GM20431 (cell line): ENCODE results near the gene PEPD.

Experiments
- in situ Hi-C: fragments of 300-500 bp; cut with MseI, MboI; formaldehyde crosslinking; loops from one replicate; pipeline ENCODE4 v1.15.0; 2020; ENCODE audit warnings: low sequenced_read_pairs; ENCODE audit not compliant: unreplicated experiment

The PEPD gene

DNA sequence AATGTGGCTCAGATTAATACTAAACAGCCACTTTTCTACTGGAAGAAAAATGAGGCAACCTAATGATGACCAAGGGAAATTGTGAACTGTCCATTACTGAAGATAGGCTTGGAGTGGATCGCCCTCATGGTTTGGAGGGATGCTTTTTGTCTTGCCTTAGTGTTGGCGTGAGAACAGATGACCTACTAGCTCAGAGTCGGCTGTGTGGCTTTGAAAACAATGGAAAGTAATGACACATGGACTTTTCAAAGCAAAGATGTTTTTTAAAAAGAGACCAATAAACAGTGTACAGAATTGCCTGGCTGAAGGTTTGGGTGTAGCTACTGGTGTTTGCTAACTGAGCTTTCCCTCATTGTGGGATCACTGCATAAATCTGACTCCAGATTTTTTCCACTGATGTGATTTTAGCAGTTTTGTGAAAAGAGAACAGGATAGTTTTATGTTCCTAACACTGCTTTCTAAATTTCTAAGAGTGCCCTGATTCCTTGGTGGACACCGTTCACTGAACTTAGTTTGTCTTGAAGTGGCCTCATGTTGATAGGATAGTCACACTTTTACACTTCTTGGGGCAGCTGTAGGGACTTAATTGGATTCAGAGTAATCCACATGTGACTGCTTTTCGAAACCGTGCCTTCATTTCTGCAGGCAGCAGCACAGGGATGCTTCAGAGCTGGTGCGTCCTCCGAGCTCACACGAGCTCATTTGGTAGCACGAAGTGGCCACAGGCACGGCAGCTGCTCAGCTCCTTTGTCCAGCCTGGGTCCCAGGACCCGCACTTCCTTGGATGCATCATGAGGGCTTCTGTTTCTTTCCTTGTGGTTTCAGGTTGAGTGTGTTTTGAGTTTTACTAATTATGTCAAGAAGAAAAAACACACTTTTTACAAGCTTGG lies 143.8 kb downstream of the PEPD start:
- in situ Hi-C loops, result no loop called here

DNA sequence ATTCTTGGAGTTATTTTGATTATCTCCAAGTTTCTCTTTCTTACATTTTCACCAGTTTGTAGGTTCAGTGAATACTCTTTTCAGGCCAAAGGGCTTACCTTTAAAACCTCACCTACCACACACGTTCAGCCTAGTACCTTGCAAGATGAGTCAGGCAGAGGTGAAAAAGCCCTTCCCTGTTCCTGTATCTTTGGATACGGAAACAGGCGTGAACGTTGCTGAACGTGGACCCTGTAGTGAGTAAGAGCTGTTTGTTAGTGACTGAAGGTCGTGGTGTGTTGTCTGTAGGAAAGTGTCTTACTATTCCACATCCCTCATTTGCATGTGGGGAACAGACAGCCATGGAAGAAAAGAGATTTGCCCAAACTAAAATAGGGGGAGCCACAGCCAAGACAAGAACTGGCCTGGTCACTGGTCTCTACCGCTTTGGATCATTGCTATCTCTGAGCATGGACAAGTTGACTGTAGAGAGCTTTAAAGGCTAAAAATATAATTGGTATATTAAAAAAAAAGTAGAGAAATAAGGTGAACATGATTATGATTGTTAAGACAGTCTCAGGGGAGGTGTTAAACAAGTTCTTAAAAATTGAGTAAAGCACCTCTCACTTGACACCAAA lies 144.5 kb downstream of the PEPD start:
- in situ Hi-C loops, result no loop called here

DNA sequence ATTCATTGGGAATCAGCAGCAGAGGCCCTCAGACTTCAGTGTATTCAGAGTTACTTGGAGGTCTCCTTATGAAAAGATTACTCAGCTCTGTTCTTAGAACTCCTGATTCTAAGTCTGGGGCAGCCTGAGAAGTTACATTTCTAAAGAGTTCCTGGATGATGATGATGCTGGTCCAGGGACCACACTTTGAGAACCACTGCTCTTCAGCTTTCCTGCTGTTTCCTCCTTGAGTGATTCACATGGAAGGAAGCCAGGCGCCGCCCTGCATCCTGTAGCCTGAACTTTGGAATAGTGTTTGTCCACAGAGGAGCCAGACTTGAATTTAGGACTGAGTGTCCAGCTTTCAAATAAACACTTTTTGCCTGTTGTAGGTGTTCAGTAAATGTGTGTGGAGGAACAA lies 145.2 kb downstream of the PEPD start:
- in situ Hi-C loops, result no loop called here

DNA sequence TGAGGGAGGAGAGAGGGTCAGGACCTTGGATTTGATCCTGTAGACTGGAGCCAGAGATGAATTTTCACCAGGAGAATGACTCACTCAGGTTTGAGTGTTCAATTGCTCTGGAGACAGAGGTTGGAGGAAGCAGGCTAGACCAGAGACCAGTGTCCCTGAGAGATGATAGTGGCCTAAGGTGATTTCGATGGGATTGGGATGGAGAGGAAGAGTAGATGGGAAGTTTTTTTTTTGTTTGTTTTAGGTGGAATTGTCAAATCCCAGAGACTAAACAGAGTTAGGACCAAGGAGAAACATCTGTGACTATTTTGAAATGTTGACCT lies 145.8 kb downstream of the PEPD start:
- in situ Hi-C loops, result no loop called here

DNA sequence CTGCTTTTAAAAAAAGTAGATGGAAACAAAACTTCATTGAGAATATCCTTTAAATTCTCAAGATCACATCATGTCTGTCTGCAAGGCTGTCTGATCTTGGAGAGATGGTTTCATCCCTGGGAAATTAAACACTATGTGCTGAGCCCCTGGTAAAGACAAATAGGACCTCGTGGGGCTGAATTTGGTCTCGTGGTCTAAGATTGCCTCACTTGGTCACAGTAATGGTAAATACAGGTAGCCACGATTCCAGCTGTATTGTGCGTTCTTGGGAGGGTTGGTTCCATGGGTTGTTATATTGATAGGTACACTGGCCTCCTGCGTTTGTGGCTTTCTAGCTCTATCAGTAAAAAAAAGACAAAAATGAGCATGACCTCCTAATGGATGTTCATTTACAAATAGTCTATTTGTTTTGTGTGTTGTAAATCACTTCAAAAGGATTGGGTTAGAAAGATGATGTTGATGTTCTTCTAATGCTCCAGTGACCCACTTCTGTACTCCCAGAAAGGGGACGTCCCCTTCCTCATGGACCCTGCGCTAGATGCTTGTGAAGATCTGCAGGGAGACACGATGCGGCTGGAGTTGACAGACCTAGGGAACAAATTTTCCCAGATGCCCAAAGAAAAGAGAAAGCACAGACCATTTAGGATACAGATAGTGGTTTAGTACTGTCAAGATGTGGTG lies 146.3 kb downstream of the PEPD start:
- in situ Hi-C loops, result no loop called here

DNA sequence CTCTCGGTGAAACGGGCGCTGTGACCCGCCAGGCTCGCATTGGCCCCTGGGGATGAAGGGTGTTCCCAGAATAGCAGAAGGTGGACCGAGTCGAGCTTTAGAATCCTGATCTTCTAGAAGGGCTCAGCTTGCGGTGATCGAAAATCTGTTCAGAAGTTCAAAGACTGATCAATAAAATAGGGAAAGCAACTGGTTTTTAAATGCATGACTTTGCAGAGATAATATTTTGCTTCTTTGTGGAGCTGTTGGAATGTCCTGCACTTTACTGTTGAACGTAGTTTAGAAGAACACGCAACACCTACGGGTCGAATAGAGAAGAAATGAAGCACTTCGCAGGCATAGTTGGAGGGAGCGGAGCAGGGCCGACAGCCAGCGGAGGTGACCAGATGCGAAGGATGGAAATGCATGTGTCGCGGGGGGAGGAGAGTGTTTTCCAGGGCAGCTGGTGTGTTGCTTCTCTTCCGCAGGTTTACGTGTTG lies 147.3 kb downstream of the PEPD start:
- in situ Hi-C loops, result no loop called here

DNA sequence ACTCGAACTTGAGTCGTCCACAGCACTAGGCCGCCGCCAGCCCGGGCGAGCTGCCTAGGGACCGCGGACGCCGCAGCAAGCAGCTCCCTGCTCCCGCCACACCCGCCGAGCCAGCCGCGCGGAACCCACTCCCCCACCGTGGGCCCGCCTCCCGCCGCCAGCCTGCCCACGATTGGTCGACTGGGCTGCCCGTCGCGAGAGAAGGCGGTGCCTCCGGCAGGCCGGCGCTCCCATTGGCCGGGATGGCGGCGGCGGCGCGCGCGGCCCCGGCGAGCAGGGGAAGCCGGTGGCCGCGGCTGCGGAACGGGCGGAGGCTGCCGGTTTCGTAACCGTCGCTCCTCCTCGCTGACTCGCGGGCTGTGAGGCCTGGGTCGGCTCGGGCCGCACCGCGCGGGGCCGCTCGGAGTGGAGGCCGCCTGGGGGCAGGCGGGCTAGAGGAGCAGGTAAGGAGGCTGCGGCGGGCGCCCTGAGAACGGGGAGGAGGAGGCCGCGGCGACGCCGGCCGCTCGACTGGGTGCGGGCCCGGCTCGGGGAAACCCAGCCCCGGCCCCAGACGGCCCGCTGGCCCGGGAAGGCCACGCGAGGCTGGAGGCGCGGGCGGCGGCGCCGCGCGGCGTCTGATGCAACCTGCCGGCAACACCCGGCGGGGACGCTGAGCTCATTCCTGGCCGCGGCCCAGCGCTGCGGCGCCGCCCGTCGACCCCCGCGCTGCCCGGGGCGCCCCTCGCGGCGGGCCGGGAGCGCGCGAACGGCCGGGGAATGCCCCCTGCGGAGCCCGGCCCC lies 147.9 kb downstream of the PEPD start, which contains the start of gene CEBPG:
CEBPG (plus strand) TSS at position 257 of the 783 bp plus-strand sequence. CDS start 5,531 bp downstream, outside the sequence.
- in situ Hi-C loops, result no loop called here

DNA sequence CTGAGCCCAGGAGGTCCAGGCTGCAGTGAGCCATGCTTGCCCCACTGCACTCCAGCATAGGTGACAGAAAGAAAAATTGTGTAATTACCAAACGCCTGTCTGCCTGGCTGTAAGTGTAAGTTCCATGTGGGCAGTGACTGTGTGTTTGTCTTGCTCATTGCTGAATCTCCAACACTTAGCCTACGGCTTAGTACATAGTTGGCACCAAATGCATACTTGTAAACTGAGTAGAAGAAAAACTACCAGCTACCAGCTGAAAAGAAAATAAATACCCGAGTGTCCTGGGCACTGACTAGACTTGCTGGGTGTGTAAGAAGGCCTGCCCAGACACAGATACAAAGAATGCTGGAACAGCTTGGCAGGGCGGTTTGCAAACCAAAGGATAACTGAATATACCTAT lies 150.8 kb downstream of the PEPD start:
- in situ Hi-C loops, result no loop called here

DNA sequence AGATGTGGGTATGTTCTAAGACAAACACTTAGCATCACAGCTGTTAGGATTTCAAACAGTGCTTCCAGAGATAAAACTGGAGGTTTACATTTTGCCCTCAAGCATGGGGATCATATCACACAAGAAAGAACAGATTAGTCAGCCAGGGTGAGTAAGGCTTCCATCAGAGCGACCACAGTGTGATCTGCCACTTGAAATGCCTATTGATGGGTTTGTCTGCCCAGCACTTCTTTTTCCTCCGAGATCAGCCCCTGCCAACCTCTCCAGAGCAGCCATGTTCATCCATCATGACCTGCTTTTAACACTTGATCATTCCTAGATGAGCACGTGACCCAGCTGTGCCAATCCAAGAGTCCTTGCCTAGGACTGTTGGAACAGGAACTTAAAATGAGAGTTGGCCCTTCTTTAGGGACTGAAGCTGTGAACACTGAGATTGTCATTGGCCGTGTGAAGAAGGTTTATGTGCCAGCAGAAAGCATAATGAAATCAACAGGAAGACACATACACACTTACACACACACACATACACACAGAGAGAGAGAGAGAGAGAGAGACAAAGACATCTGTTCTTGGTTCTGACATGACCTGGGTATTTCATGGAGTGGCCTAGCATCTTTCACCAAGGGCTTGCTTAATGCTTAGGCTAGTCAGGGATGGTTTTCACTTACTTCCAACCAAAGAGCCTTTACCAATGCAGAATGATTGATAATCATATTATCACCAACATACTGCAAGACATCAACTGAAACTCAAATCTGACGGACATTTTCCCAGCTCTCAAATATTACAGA lies 153.3 kb downstream of the PEPD start:
- in situ Hi-C loops, result no loop called here

DNA sequence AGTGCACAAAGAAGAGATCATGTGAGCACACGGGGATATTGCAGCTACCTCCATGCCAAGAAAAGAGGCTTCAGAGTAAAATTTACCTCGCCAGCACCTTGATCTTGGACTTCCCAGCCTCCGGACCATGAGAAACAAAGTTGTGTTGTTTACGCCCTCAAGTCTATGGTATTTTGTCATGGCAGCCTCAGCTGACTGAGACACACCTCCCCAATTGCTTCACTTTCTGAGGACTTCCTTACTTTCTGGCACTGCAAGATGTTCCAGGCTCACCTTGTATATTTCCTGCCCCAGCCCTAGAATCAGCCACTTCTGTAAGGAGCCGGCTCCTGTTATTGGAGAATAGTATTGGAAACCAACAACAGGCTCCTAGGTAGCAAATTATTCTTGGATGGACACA lies 154.7 kb downstream of the PEPD start:
- in situ Hi-C loops, result no loop called here

DNA sequence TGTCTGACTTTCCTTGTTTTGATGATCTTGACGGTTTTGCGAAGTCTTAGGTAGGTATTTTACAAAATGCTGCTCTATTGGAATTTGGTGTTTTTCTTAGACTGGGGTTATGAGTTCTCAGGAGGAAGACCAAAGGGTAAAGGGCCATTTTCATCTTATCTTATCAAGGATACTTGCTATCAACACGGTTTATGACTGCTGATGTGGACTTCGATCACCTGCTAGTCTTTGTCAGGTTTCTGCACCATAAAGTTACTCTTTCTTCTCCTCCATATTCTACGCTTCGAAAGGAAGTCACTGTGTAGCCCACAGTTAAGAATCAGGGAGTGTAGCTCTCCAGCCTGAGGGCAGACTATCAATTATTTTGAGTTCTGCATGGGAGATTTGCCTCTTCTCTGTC lies 155.5 kb downstream of the PEPD start:
- in situ Hi-C loops, result no loop called here

DNA sequence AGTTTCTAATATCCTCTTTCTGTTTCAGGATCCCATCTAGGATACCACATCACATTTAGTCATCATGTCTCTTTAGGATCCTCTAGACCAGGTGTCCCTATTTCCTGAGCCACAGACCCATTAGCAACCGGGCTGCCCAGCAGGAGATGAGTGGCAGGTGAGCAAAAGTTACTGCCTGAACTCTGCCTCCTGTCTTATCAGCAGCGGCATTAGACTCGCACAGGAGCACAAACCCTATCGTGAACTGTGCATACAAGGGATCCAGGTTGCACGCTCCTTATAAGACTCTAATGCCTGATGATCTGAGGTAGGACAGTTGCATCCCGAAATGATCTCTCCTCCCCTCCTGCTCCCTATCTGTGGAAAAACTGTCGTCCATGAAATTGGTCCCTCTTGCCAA lies 155.9 kb downstream of the PEPD start:
- in situ Hi-C loops, result no loop called here

DNA sequence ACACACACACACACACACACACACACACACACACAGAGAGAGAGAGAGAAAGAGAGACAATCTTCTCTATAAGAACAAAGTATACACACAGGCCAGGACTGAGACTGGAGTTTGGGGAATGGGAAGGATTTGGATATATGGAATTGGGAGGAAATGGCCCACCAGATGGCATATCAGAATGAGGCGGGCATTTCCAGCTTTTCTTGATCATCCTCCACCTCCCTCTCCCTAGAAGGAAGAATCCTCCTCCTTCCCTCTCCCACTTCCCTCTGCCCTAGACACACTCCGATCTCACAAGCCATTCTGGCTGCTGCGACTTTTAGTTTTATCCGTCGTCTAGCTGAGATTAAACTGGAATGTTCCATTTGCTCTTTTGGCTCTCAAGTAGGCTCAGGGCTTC lies 158.1 kb downstream of the PEPD start:
- in situ Hi-C loops, result no loop called here

DNA sequence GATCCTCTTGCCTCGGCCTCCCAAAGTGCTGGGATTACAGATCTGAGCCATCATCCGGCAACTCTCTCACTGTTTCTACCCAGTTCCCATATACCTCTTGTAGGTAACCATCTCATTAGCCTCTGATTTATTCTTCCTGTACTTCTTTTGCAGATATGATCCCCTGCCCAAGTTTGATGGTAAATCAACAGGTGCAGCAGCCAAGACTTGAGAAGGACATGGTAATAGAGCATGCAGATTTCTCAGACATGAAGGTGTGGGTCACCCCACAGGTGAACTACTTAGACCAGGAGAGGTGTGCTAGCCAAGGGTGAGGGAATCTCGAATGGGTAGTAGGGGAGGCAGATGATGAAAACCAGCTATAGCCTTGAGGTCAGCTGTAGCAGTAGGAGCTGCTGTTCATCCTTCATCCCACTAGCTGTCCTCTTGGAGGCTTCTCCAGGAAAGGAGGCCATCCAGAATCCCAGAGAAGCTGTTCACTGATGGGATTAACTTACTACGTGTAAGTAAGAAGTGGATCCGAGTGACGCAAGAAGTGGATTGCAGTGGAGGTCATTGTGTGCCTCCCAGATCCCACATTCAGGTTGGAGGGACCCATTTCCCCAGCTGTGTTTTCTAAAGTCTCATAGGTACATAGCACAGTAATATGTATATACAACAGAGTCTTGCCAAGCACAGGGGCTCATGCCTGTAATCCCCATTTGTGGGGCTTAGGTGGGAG lies 158.9 kb downstream of the PEPD start:
- in situ Hi-C loops, result no loop called here

DNA sequence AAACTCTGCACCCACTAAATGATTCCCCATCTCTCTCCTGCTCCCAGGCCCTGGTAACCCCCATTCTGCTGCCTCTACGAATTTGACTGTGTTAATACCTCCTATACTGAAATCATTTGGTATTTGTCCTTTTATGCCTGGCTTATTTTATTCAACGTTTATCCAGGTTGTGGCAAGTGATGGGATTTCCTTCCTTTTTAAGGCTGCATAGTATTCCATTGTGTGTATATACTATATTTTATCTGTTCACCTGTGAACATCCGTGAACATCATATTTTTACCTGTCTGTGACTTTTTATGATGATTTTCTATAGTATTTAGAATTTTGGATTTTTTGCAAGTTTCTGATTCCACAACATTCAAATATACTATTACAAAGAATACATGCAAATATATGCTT lies 162.0 kb downstream of the PEPD start:
- in situ Hi-C loops, result no loop called here

DNA sequence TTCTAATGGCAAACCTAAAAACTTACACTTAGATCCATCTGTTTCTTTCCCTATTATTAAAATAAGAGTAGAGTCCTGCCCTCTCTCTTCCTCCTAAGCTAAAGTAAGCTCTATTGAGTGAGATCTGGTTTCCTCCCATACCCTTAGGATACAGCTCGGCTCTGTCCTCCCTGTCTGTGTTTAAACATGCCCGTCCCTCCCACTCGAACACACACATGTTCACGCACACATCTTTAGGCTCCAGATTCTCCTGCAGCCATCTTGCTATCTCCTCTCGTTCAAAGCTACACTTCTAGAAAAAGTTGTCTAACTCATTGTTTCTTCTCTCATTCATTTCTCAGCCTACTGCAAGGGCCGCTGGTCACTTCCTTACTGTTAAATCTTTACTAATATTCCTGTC lies 163.2 kb downstream of the PEPD start:
- in situ Hi-C loops, result no loop called here

DNA sequence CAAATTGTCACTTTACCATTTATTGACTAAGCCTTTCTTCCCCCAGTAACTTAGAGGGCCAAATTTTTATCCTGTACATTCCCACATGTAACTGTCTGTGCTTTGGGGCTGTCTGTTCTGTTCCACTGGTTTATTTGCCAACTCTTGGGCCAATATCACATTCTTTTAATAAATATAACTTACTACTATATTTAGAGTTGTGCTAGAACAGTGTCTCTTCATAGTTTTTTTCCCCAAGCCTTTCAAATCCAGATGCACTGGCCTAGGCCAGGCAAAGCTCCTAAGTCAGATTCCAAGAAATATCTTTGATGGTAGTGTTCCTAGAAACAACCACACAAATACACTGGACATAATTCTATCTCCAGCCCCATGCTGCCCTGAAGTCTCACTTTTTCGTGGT lies 164.0 kb downstream of the PEPD start:
- in situ Hi-C loops, result no loop called here

DNA sequence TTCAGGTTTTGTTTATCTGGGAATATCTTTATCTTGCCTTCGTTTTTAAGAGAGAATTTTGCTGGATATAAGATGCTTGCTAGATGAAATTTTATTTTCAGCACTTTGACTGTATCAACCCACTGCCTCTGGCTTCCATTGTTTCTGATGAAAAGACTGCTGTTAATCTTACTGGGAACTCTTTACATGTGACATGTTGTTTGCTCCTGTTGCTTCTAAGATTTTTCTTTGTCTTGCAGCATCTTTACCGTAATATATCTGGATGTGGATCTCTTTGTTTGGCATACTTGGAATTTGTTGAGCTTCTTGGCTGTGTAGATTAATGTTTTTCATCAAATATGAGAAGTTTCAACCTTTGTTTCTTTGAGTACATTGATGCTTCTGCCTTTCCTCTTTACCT lies 166.1 kb downstream of the PEPD start:
- in situ Hi-C loops, result no loop called here
